NCI-H1436 (cell line): ENCODE data around the gene COMP.

Experiments
- DNase-seq: peaks from one replicate; lab custom pipeline; 2025; lab: John Stamatoyannopoulos, UW

The COMP gene

GRCh38 chr19:18782559-18783225 is 8.4 kb downstream of the COMP start:
- no peak for DNase-seq

- no peak for DNase-seq
Measured at GRCh38 chr19:18781885-18782527, 9.1 kb downstream of the COMP start.

- DNase-seq, result no peak
Measured at GRCh38 chr19:18781047-18781600, 10.0 kb downstream of the COMP start.

- no peak for DNase-seq
Measured at GRCh38 chr19:18780631-18781030, 10.5 kb downstream of the COMP start.

- no peak for DNase-seq
Measured at GRCh38 chr19:18780081-18780480, 11.0 kb downstream of the COMP start.

- no peak for DNase-seq
Measured at GRCh38 chr19:18778826-18779495, 12.1 kb downstream of the COMP start.

- no peak for DNase-seq
Measured at GRCh38 chr19:18778076-18778389, 13.1 kb downstream of the COMP start.

- no peak for DNase-seq
Measured at GRCh38 chr19:18777301-18778075, 13.6 kb downstream of the COMP start.

- DNase-seq, result no peak
Measured at GRCh38 chr19:18776736-18777135, 14.4 kb downstream of the COMP start.

- no peak for DNase-seq
Measured at GRCh38 chr19:18776288-18776594, 14.9 kb downstream of the COMP start.

GRCh38 chr19:18775586-18776287 is 15.4 kb downstream of the COMP start:
- no peak for DNase-seq

GRCh38 chr19:18774782-18775444 is 16.2 kb downstream of the COMP start:
- DNase-seq, result no peak

- no peak for DNase-seq
Measured at GRCh38 chr19:18774107-18774506, 17.0 kb downstream of the COMP start.

- DNase-seq, result no peak
Measured at GRCh38 chr19:18773682-18774081, 17.4 kb downstream of the COMP start.

- DNase-seq, result no peak
Measured at GRCh38 chr19:18772620-18773587, 18.2 kb downstream of the COMP start.

GRCh38 chr19:18771328-18772242 is 19.5 kb downstream of the COMP start:
- DNase-seq, result no peak

- no peak for DNase-seq
Measured at GRCh38 chr19:18770663-18771327, 20.3 kb downstream of the COMP start.

GRCh38 chr19:18769989-18770528 is 21.0 kb downstream of the COMP start:
- no peak for DNase-seq
